Measurements from ENCODE around the gene DSG4. TPM values are rescaled to one million over a fixed set of nuclear protein-coding genes. Genes with fewer than 3 reads are reported as not detected.

The DSG4 gene
- total RNA-seq, 2 donors from 2014 or later = not detected

- Mint-ChIP-seq H3K27ac (no peak overlapping the region), H3K27me3 (peaks cover 0 to 3% of the 10 kb centered on the region in 2 donors), H3K4me3 (no peak overlapping the region), H3K9me3 (no peaks in the 10 kb centered on the region), H3K36me3 (no peaks in the 10 kb centered on the region), H3K4me1 (ENCODE audit: low read depth in 2 of 2) (no peaks in the 10 kb centered on the region)
- DNase-seq (ENCODE audit: low spot score) (no peak), ATAC-seq (no peak)
These were observed 69.3 kb downstream of the DSG4 start for GRCh38 chr18:31445908-31446307.

- Mint-ChIP-seq H3K27ac (no peak overlapping the region), H3K9me3 (no peaks in the 10 kb centered on the region), H3K36me3 (no peaks in the 10 kb centered on the region), H3K4me1 (ENCODE audit: low read depth in 2 of 2) (no peaks in the 10 kb centered on the region), H3K27me3 (peaks cover 0 to 3% of the 10 kb centered on the region in 2 donors), H3K4me3 (no peak overlapping the region)
- ATAC-seq (no peak), DNase-seq (ENCODE audit: low spot score) (no peak)
These were observed 70.3 kb downstream of the DSG4 start for GRCh38 chr18:31446854-31447253.

- no peaks in the 10 kb centered on the region for H3K9me3 Mint-ChIP-seq
- DNase-seq (ENCODE audit: low spot score) (no peak), ATAC-seq (no peak)
- no peaks in the 10 kb centered on the region for H3K36me3 Mint-ChIP-seq
- H3K27ac Mint-ChIP-seq = no peak within 1 kb of the TSS
- H3K27me3 Mint-ChIP-seq = no peaks in the 10 kb centered on the region
- no peaks in the 10 kb centered on the region for H3K4me1 Mint-ChIP-seq (ENCODE audit: low read depth in 2 of 2)
- no peak within 1 kb of the TSS for H3K4me3 Mint-ChIP-seq
These were observed 71.1 kb downstream of the DSG4 start, which contains the start of gene DSG3 for GRCh38 chr18:31447530-31448191. TSS of gene DSG3 (plus strand) at chr18:31447741. CDS start at chr18:31447878, 137 bp downstream.

GRCh38 chr18:31450409-31450808 is 73.8 kb downstream of the DSG4 start:
- no peaks in the 10 kb centered on the region for H3K27me3 Mint-ChIP-seq
- no peak overlapping the region for H3K4me3 Mint-ChIP-seq
- no peaks in the 10 kb centered on the region for H3K9me3 Mint-ChIP-seq
- no peaks in the 10 kb centered on the region for H3K4me1 Mint-ChIP-seq (ENCODE audit: low read depth in 2 of 2)
- no peak overlapping the region for H3K27ac Mint-ChIP-seq
- H3K36me3 Mint-ChIP-seq = no peaks in the 10 kb centered on the region
- no peak for ATAC-seq
- no peak for DNase-seq (ENCODE audit: low spot score)

GRCh38 chr18:31451625-31452024 is 75.0 kb downstream of the DSG4 start:
- H3K27me3 Mint-ChIP-seq = peaks cover 0 to under 1% of the 10 kb centered on the region in 2 donors
- no peaks in the 10 kb centered on the region for H3K9me3 Mint-ChIP-seq
- H3K4me3 Mint-ChIP-seq = no peak overlapping the region
- no peak overlapping the region for H3K27ac Mint-ChIP-seq
- DNase-seq (ENCODE audit: low spot score) (no peak), ATAC-seq (no peak)
- no peaks in the 10 kb centered on the region for H3K4me1 Mint-ChIP-seq (ENCODE audit: low read depth in 2 of 2)
- no peaks in the 10 kb centered on the region for H3K36me3 Mint-ChIP-seq

GRCh38 chr18:31454066-31454708 is 77.6 kb downstream of the DSG4 start:
- no peak overlapping the region for H3K4me3 Mint-ChIP-seq
- ATAC-seq = no peak
- peaks cover 0 to 6% of the 10 kb centered on the region in 2 donors for H3K27me3 Mint-ChIP-seq
- no peak overlapping the region for H3K27ac Mint-ChIP-seq
- DNase-seq (ENCODE audit: low spot score) = no peak
- H3K36me3 Mint-ChIP-seq = no peaks in the 10 kb centered on the region
- H3K4me1 Mint-ChIP-seq (ENCODE audit: low read depth in 2 of 2) = no peaks in the 10 kb centered on the region
- no peaks in the 10 kb centered on the region for H3K9me3 Mint-ChIP-seq

Other genes with a start within 250 kb of the DSG4 start
- not detected for gene DSC1, start 213.9 kb upstream of the DSG4 start, total RNA-seq
- gene DSG1, start 58.6 kb upstream of the DSG4 start, total RNA-seq = not detected
- gene DSG3, start 71.0 kb downstream of the DSG4 start, total RNA-seq = not detected
- gene DSG2, start 121.4 kb downstream of the DSG4 start, total RNA-seq = under 1 TPM in 1 of 2 donors, not detected in 1; 0.14 TPM
- not detected for gene TTR, start 215.1 kb downstream of the DSG4 start, total RNA-seq

All from natural killer cell treated with Interleukin-12 subunit alpha and Interleukin-12 subunit beta and Interleukin-15 and Interleukin-18, amount 100 ng/mL, for 72 hours (primary cell).